ENCODE data around the gene CHST8.

Gene CHST8

GRCh38 chr19:33703438-33703750 lies 81.6 kb downstream of the CHST8 start:
- H3K27me3 ChIP-seq (ENCODE audit: low read depth), result no peaks in the 10 kb centered on the region
- no peak for DNase-seq (ENCODE audit: low spot score in 2 of 2)
- H3K4me1 ChIP-seq, result no peaks in the 10 kb centered on the region
- H3K9me3 ChIP-seq, result no peaks in the 10 kb centered on the region
- H3K4me3 ChIP-seq, result no peak overlapping the region
- in situ Hi-C loops (cut with MboI; ENCODE audit: low sequenced_read_pairs), result no loop called here
- no peaks in the 10 kb centered on the region for H3K36me3 ChIP-seq (replicated peaks)

GRCh38 chr19:33703821-33704220 lies 82.1 kb downstream of the CHST8 start:
- H3K36me3 ChIP-seq (replicated peaks), result no peaks in the 10 kb centered on the region
- no peaks in the 10 kb centered on the region for H3K9me3 ChIP-seq
- DNase-seq (ENCODE audit: low spot score in 2 of 2), result no peak
- H3K4me1 ChIP-seq, result no peaks in the 10 kb centered on the region
- H3K4me3 ChIP-seq, result no peak overlapping the region
- no peaks in the 10 kb centered on the region for H3K27me3 ChIP-seq (ENCODE audit: low read depth)
- in situ Hi-C loops (cut with MboI; ENCODE audit: low sequenced_read_pairs), result no loop called here

- H3K27me3 ChIP-seq (ENCODE audit: low read depth), result no peaks in the 10 kb centered on the region
- H3K4me3 ChIP-seq, result no peak overlapping the region
Measured at GRCh38 chr19:33704271-33704670, 82.5 kb downstream of the CHST8 start.

DNA sequence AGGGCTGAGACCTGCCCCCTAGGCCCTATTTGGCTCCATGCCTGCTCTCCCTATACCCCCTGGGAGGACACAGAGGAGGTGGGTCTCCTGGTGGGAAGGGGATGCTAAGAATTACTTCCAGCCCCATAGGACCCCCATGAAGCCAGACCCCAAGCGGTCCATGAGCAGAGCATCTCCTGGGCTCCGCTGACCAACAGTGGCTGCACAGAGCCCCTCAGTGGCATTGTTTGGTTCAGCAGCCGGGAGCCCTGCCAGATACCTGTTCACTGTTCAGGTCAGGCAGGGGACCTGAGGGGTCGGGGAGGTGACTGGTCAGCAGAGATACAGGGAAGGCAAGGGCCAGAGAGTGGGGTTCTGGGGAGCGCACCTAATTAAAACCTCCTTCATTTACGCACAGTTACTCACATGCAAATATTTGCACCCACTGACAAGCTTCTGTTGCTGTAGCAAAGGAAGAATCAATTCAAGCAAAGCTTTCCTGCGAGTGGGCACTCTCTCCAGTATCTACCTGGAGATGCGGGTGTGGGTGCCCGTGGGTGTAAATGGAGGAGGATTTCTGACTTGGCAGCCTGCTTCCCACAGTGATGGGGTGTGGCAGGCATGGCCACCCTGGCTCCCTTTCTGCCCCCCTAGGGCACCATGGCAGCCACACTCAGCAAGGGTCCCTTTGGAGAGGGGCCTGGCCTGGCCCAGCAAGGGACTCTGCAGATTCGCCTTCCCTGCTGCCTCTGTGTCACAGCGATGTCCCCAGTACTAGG lies 83.5 kb downstream of the CHST8 start:
- Histone ChIP-seq H3K36me3 (replicated peaks) (no peaks in the 10 kb centered on the region), H3K9me3 (no peaks in the 10 kb centered on the region), H3K4me1 (no peaks in the 10 kb centered on the region), H3K27me3 (ENCODE audit: low read depth) (no peaks in the 10 kb centered on the region), H3K4me3 (no peak overlapping the region)
- in situ Hi-C loops (cut with MboI; ENCODE audit: low sequenced_read_pairs), result no loop called here
- DNase-seq (ENCODE audit: low spot score in 2 of 2), result no peak

More at GRCh38 chr19:33704271-33704670, 82.5 kb downstream of the CHST8 start:
- Histone ChIP-seq H3K36me3 (replicated peaks) (no peaks in the 10 kb centered on the region), H3K4me1 (no peaks in the 10 kb centered on the region), H3K9me3 (no peaks in the 10 kb centered on the region)
- in situ Hi-C loops (cut with MboI; ENCODE audit: low sequenced_read_pairs), result no loop called here
- no peak for DNase-seq (ENCODE audit: low spot score in 2 of 2)

- in situ Hi-C loops (cut with MboI; ENCODE audit: low sequenced_read_pairs), result no loop called here
- Histone ChIP-seq H3K4me3 (no peak overlapping the region), H3K9me3 (no peaks in the 10 kb centered on the region), H3K36me3 (replicated peaks) (no peaks in the 10 kb centered on the region), H3K4me1 (no peaks in the 10 kb centered on the region), H3K27me3 (ENCODE audit: low read depth) (no peaks in the 10 kb centered on the region)
- DNase-seq (ENCODE audit: low spot score in 2 of 2), result no peak
Measured at GRCh38 chr19:33705860-33706259, 84.1 kb downstream of the CHST8 start.

GRCh38 chr19:33706631-33707030 lies 84.9 kb downstream of the CHST8 start:
- Histone ChIP-seq H3K4me1 (no peaks in the 10 kb centered on the region), H3K9me3 (no peaks in the 10 kb centered on the region), H3K4me3 (no peak overlapping the region), H3K36me3 (replicated peaks) (no peaks in the 10 kb centered on the region), H3K27me3 (ENCODE audit: low read depth) (no peaks in the 10 kb centered on the region)
- in situ Hi-C loops (cut with MboI; ENCODE audit: low sequenced_read_pairs), result no loop called here
- no peak for DNase-seq (ENCODE audit: low spot score in 2 of 2)

DNA sequence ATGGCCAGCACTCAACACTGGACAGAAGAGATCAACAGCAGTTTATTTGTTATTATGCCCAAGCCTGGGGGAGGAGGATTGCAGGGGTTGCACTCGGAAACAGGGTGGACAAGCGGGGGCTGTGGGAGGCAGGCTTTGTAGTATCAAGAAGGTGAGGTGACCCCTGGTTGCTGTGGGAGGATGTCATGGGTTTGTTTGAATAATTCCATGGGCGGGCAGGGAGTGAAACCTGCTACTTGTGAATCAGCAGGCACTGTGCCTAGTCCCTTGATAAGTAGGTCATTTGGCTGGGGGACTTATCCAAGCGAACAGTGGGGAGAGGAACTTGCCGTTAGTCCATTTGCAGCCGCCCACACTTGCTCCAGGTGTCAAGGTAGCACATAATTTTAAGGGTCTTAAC lies 90.5 kb downstream of the CHST8 start:
- in situ Hi-C loops (cut with MboI; ENCODE audit: low sequenced_read_pairs), result no loop called here
- H3K4me1 ChIP-seq, result no peaks in the 10 kb centered on the region
- DNase-seq (ENCODE audit: low spot score in 2 of 2), result no peak
- H3K9me3 ChIP-seq, result no peaks in the 10 kb centered on the region
- no peaks in the 10 kb centered on the region for H3K27me3 ChIP-seq (ENCODE audit: low read depth)
- H3K4me3 ChIP-seq, result no peak overlapping the region
- H3K36me3 ChIP-seq (replicated peaks), result no peaks in the 10 kb centered on the region

GRCh38 chr19:33713194-33713593 lies 91.4 kb downstream of the CHST8 start:
- no peak overlapping the region for H3K4me3 ChIP-seq
- in situ Hi-C loops (cut with MboI; ENCODE audit: low sequenced_read_pairs), result no loop called here
- no peak for DNase-seq (ENCODE audit: low spot score in 2 of 2)
- no peaks in the 10 kb centered on the region for H3K9me3 ChIP-seq
- no peaks in the 10 kb centered on the region for H3K4me1 ChIP-seq
- no peaks in the 10 kb centered on the region for H3K27me3 ChIP-seq (ENCODE audit: low read depth)
- no peaks in the 10 kb centered on the region for H3K36me3 ChIP-seq (replicated peaks)

- in situ Hi-C loops (cut with MboI; ENCODE audit: low sequenced_read_pairs), result no loop called here
- H3K9me3 ChIP-seq, result no peaks in the 10 kb centered on the region
- H3K27me3 ChIP-seq (ENCODE audit: low read depth), result no peaks in the 10 kb centered on the region
- no peaks in the 10 kb centered on the region for H3K36me3 ChIP-seq (replicated peaks)
- no peak overlapping the region for H3K4me3 ChIP-seq
- H3K4me1 ChIP-seq, result no peaks in the 10 kb centered on the region
- DNase-seq (ENCODE audit: low spot score in 2 of 2), result no peak
Measured at GRCh38 chr19:33714149-33714548, 92.4 kb downstream of the CHST8 start.

DNA sequence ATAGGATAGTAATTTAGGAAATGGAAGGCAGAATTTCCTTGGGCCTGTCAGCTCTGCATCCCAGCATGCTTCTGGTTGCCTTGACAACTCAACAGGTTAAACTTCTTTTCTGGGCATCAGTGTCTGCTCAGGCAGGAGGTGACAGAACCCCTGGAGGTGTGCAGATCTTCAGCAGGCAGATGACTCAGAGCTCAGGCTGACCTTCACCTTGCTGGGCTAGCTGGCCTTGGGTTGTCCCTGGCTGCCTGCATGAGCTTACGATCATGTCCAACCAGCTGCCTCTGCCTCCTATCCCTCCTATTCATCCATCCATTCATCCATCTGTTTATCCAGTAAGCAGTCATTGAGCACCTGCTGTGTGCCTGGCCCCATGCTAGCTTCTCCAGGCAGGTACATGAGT lies 93.7 kb downstream of the CHST8 start:
- DNase-seq (ENCODE audit: low spot score in 2 of 2), result no peak
- H3K4me1 ChIP-seq, result no peaks in the 10 kb centered on the region
- no peaks in the 10 kb centered on the region for H3K36me3 ChIP-seq (replicated peaks)
- no peak overlapping the region for H3K4me3 ChIP-seq
- in situ Hi-C loops (cut with MboI; ENCODE audit: low sequenced_read_pairs), result no loop called here
- no peaks in the 10 kb centered on the region for H3K27me3 ChIP-seq (ENCODE audit: low read depth)
- no peaks in the 10 kb centered on the region for H3K9me3 ChIP-seq

GRCh38 chr19:33717878-33718277 lies 96.1 kb downstream of the CHST8 start:
- H3K36me3 ChIP-seq (replicated peaks), result no peaks in the 10 kb centered on the region
- no peaks in the 10 kb centered on the region for H3K9me3 ChIP-seq
- H3K4me3 ChIP-seq, result no peak overlapping the region
- H3K4me1 ChIP-seq, result no peaks in the 10 kb centered on the region
- H3K27me3 ChIP-seq (ENCODE audit: low read depth), result no peaks in the 10 kb centered on the region
- in situ Hi-C loops (cut with MboI; ENCODE audit: low sequenced_read_pairs), result no loop called here
- no peak for DNase-seq (ENCODE audit: low spot score in 2 of 2)

- H3K36me3 ChIP-seq (replicated peaks), result no peaks in the 10 kb centered on the region
- no peak for DNase-seq (ENCODE audit: low spot score in 2 of 2)
- H3K27me3 ChIP-seq (ENCODE audit: low read depth), result no peaks in the 10 kb centered on the region
- H3K4me1 ChIP-seq, result no peaks in the 10 kb centered on the region
- no peaks in the 10 kb centered on the region for H3K9me3 ChIP-seq
- in situ Hi-C loops (cut with MboI; ENCODE audit: low sequenced_read_pairs), result no loop called here
- no peak overlapping the region for H3K4me3 ChIP-seq
Measured at GRCh38 chr19:33718651-33719254, 97.0 kb downstream of the CHST8 start.

- in situ Hi-C loops (cut with MboI; ENCODE audit: low sequenced_read_pairs), result no loop called here
- no peaks in the 10 kb centered on the region for H3K27me3 ChIP-seq (ENCODE audit: low read depth)
Measured at GRCh38 chr19:33719366-33720154, 97.8 kb downstream of the CHST8 start.

DNA sequence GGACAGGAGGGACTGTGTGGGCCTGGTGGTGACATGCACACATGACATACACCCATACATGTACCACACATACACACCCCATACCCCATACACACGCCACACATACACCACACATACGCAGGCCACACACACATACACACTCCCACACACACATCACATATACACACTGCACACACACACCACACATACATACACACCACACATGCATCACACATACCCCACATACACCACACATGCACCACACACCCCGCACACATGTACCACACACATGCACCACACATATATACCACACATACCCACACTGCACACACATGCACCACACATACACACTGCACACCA lies 98.4 kb downstream of the CHST8 start:
- Histone ChIP-seq H3K4me1 (no peaks in the 10 kb centered on the region), H3K4me3 (no peak overlapping the region), H3K27me3 (ENCODE audit: low read depth) (no peaks in the 10 kb centered on the region), H3K36me3 (replicated peaks) (no peaks in the 10 kb centered on the region), H3K9me3 (no peaks in the 10 kb centered on the region)
- in situ Hi-C loops (cut with MboI; ENCODE audit: low sequenced_read_pairs), result no loop called here
- DNase-seq (ENCODE audit: low spot score in 2 of 2), result no peak

More at GRCh38 chr19:33719366-33720154, 97.8 kb downstream of the CHST8 start:
- Histone ChIP-seq H3K4me3 (no peak overlapping the region), H3K36me3 (replicated peaks) (no peaks in the 10 kb centered on the region), H3K4me1 (no peaks in the 10 kb centered on the region), H3K9me3 (no peaks in the 10 kb centered on the region)
- no peak for DNase-seq (ENCODE audit: low spot score in 2 of 2)

Data from HAP-1 (cell line).